Stimulated activated CD8-positive, alpha-beta memory T cell treated with anti-CD3 and anti-CD28 coated beads, Interleukin-4, amount 100 ng/mL, for 4 hours (primary cell): ENCODE results near the gene NME5.
"Not testable (repeated sequence)": the region's sequence is repeated elsewhere in the genome, so short reads cannot be mapped to it uniquely, and the experiment has no call there.

Experiments used
- DNase-seq, 2 donors: peaks; one replicate each; pipeline ENCODE4 v3.0.0-alpha.2; 2020; ENCODE audit warnings: low read depth in 2 of 2, low spot score in 1 of 2

The NME5 gene

GRCh38 chr5:138138949-138139780 lies at the start of gene NME5:
Gene NME5 (minus strand): TSS chr5:138139428. CDS start chr5:138138780, 648 bp downstream.
- DNase-seq: no peak

GRCh38 chr5:138188626-138189025 lies 49.4 kb upstream of the NME5 start:
- no peak for DNase-seq

GRCh38 chr5:138186002-138186447 lies 46.8 kb upstream of the NME5 start:
- no peak for DNase-seq

- DNase-seq: no peak
Observed at GRCh38 chr5:138182808-138183207, 43.6 kb upstream of the NME5 start.

GRCh38 chr5:138180841-138181240 lies 41.6 kb upstream of the NME5 start:
- no peak for DNase-seq

- DNase-seq: no peak
Observed at GRCh38 chr5:138180183-138180782, 41.1 kb upstream of the NME5 start.

- DNase-seq: no peak
Observed at GRCh38 chr5:138179277-138179857, 40.1 kb upstream of the NME5 start.

GRCh38 chr5:138178516-138179276 lies 39.5 kb upstream of the NME5 start, which contains the start of the genes BRD8 and KIF20A:
Gene BRD8 (minus strand): TSS chr5:138178630. CDS start chr5:138178614, 16 bp downstream.
Gene KIF20A (plus strand): TSS chr5:138179112. CDS start chr5:138179681, 569 bp downstream.
- DNase-seq: peak; percentile 71 to 81

- no peak for DNase-seq
Observed at GRCh38 chr5:138177941-138178515, 38.8 kb upstream of the NME5 start.

- no peak for DNase-seq
Observed at GRCh38 chr5:138170299-138170698, 31.1 kb upstream of the NME5 start.

- no peak for DNase-seq
Observed at GRCh38 chr5:138169124-138169523, 29.9 kb upstream of the NME5 start.

- DNase-seq: no peak
Observed at GRCh38 chr5:138163721-138164120, 24.5 kb upstream of the NME5 start.

GRCh38 chr5:138160706-138161105 lies 21.5 kb upstream of the NME5 start:
- DNase-seq: no peak

GRCh38 chr5:138159666-138160065 lies 20.4 kb upstream of the NME5 start:
- no peak for DNase-seq

- no peak for DNase-seq
Observed at GRCh38 chr5:138157626-138158025, 18.4 kb upstream of the NME5 start.

- not testable (repeated sequence) for DNase-seq
Observed at GRCh38 chr5:138155977-138156376, 16.7 kb upstream of the NME5 start.

GRCh38 chr5:138149530-138149929 lies 10.3 kb upstream of the NME5 start:
- no peak for DNase-seq

GRCh38 chr5:138148811-138149210 lies 9.6 kb upstream of the NME5 start:
- no peak for DNase-seq

- not testable (repeated sequence) for DNase-seq
Observed at GRCh38 chr5:138143578-138143977, 4.3 kb upstream of the NME5 start.

- DNase-seq: no peak
Observed at GRCh38 chr5:138141734-138142133, 2.5 kb upstream of the NME5 start.

GRCh38 chr5:138140268-138140667 lies 1.0 kb upstream of the NME5 start:
- DNase-seq: no peak
